Erythroblast (primary cell): Measurements from ENCODE around the gene GNG14.

Source experiments
- GATA1 ChIP-seq: IDR thresholded peaks from 2 replicates; pipeline ENCODE4 v1.6.1; 2011; ENCODE audit warnings: low read depth, mild to moderate bottlenecking, control low read depth, low read length, moderate library complexity
- POLR2A ChIP-seq: IDR thresholded peaks from 2 replicates; pipeline ENCODE4 v1.6.1; 2011; ENCODE audit warnings: mild to moderate bottlenecking, low read length

DNA sequence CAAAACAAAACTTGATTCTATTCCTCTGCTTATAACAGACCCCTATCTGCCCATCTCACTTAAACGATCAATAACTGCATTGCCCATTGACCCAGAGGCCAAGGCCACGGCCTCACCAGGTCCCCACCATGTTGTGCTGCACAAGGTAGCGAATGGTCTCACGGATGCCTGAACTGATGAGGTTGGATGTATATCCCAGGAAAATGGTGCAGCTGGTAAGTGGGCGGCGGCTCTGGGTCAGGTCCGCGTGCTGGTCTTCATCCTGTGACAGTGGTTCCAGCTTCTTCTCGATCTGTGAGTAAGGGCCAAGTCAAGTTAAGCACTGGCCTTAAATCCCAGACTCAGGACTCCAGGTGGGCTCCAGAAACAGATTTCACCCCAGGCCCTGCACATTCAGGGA, 7.8 kb upstream of the GNG14 start:
- TF ChIP-seq POLR2A (no peak), GATA1 (no peak)
